Immature natural killer cell (primary cell): ENCODE data around the gene NRIP3. TPM values are rescaled to one million over a fixed set of nuclear protein-coding genes. Genes with fewer than 3 reads are reported as not detected.

Experiments used
- polyA plus RNA-seq, 3 donors: library from polyadenylated mRNA; unstranded; fragments of 300-500 nt; fragmentation: Illumina TruSeq; gene quantifications; one replicate each; pipeline ENCODE4 v1.2.3, GENCODE V29; 2021

The NRIP3 gene
- polyA plus RNA-seq, 3 donors from 2014 or later, result 0.19 to 1.1 TPM; not detected in 1

Other genes starting within 250 kb of the NRIP3 start
- 10 to 100 TPM in 1 of 3 donors, 1 to 10 TPM in 2; 5.4 to 20.7 (median 7.3) TPM for gene AKIP1, start 92.8 kb downstream of the NRIP3 start, polyA plus RNA-seq
- gene C11orf16, start 71.1 kb downstream of the NRIP3 start, polyA plus RNA-seq, result not detected
- gene ASCL3, start 61.0 kb downstream of the NRIP3 start, polyA plus RNA-seq, result not detected
- 100 to 1,000 TPM; 132 to 186 (median 141) TPM for gene TMEM9B, start 39.6 kb downstream of the NRIP3 start, polyA plus RNA-seq
- not detected for gene SCUBE2, start 87.6 kb upstream of the NRIP3 start, polyA plus RNA-seq